Ovary (tissue), 9 donors: ENCODE measurements around the gene RUNX2. TPM values are rescaled to one million over a fixed set of nuclear protein-coding genes. Genes with fewer than 3 reads are reported as not detected.
A peak's percentile ranks its signal among the peaks of the same experiment; 100 is the strongest.

Source experiments
- DNase-seq, 5 donors: peaks; one replicate each; pipeline ENCODE4 v3.0.0-alpha.2; 2019 to 2020
- H3K27ac ChIP-seq, 2 donors: fragments of 200-600 bp; one replicate each; pipeline versions ENCODE4 v1.5.1 to v1.8.0; 2019 to 2022
- H3K27me3 ChIP-seq: fragments of 200-600 bp; one replicate; pipeline ENCODE4 v1.8.0; 2022
- H3K36me3 ChIP-seq: fragments of 200-600 bp; sonication (generic); one replicate; pipeline ENCODE4 v1.5.1; 2019
- H3K4me1 ChIP-seq: one replicate; pipeline ENCODE4 v1.8.1; 2013; ENCODE audit warnings: mild to moderate bottlenecking, moderate library complexity; ENCODE audit not compliant: insufficient read depth
- H3K4me3 ChIP-seq: fragments of 200-600 bp; sonication (generic); one replicate; pipeline ENCODE4 v1.5.1; 2017
- H3K9me3 ChIP-seq, 2 donors: fragments of 200-600 bp in 1 of 2; sonication (generic) in 1 of 2; one replicate each; pipeline versions ENCODE4 v1.5.1 to v1.8.1; 2013 to 2019; ENCODE audit warnings: mild to moderate bottlenecking in 1 of 2, moderate library complexity in 1 of 2
- CTCF ChIP-seq, 3 donors: fragments of 450-650 bp in 2 of 3; fragments of 200-600 bp in 1 of 3; IDR thresholded peaks; one replicate each; pipeline versions ENCODE4 v1.5.1 to v1.8.0; 2016 to 2022; ENCODE audit warnings: antibody characterized with exemption in 3 of 3, mild to moderate bottlenecking in 1 of 3
- EP300 ChIP-seq: sonication (generic); formaldehyde crosslinking; IDR thresholded peaks from one replicate; pipeline ENCODE4 v1.6.1; 2017; ENCODE audit warnings: antibody characterized with exemption
- POLR2A ChIP-seq: fragments of 450-650 bp; IDR thresholded peaks from one replicate; pipeline ENCODE4 v1.6.1; 2017; ENCODE audit warnings: antibody characterized with exemption, mild to moderate bottlenecking, moderate library complexity
- WGBS, 3 donors: extraction: QIAGEN DNeasy Blood & Tissue Kit in 1 of 3; methylation state at CpG; one replicate each; pipeline versions ENCODE4 v1.1.5 to v1.1.7; 2013 to 2017; 5-methylcytosine and 5-hydroxymethylcytosine counted together
- intact Hi-C, 4 donors: fragments of 100-400 bp; cut with DNase I; formaldehyde crosslinking; loops; one replicate each; pipeline versions ENCODE4 v1.11.0 to v1.15.1; 2022 to 2023
- polyA plus RNA-seq, 2 donors: library from polyadenylated mRNA; stranded (reverse); fragments of 200-250 nt in 1 of 2; fragments of 350-450 nt in 1 of 2; fragmentation: Illumina TruSeq in 1 of 2; extraction: RNeasy Lipid Tissue Mini Kit (QIAGEN cat#74804) in 1 of 2; gene quantifications; one replicate each; pipeline ENCODE4 v1.2.3, GENCODE V29; 2013 to 2014
- total RNA-seq, 7 donors: library from RNA; depleted of rRNA in 2 of 7; stranded (reverse); fragments of >200 nt in 2 of 7; fragmentation: NEBNext Ultra II Directional in 3 of 7; extraction: Animal tissue kit (Norgen Biotek cat#: 25700) in 3 of 7; gene quantifications; one replicate each; pipeline versions ENCODE4 v1.1.0 to v1.2.4, GENCODE V29; 2016 to 2023
- donor health status: DM: no; HTN: no; CAD: no; lungs with moderate emphysema.
- donor health status: DM: no; HTN: no; CAD: no.
- donor health status: Bipolar disorder and iron deficiency.
- donor health status: DM: yes; HTN: yes; CAD: no.
- donor health status: DM: no; HTN: no; CAD: no.
- donor health status: DM: yes; HTN: yes; CAD: no.

The RUNX2 gene
- total and polyA plus RNA-seq, 9 donors: 1.1 to 25.2 (median 3.3) TPM

- peak overlapping the region in 1 of 2 donors; percentile 26 for H3K27ac ChIP-seq
- 26 to 42% (median 32%) methylated on average over 4 of the region's 4 CpGs for WGBS, 3 donors
- H3K4me1 ChIP-seq: no peaks in the 10 kb centered on the region
- H3K9me3 ChIP-seq: no peaks in the 10 kb centered on the region
- TF ChIP-seq EP300 (no peak), POLR2A (no peak), CTCF (IDR thresholded peaks at IDR 0.05) (no peak)
- no peak for DNase-seq
- H3K27me3 ChIP-seq: no peaks in the 10 kb centered on the region
- intact Hi-C loops: no loop called here
- no peaks in the 10 kb centered on the region for H3K36me3 ChIP-seq
- H3K4me3 ChIP-seq: no peak overlapping the region
Measured at GRCh38 chr6:45590226-45590625, 262.1 kb downstream of the RUNX2 start.

- H3K36me3 ChIP-seq: no peaks in the 10 kb centered on the region
Measured at GRCh38 chr6:45590696-45591184, 262.6 kb downstream of the RUNX2 start.

GRCh38 chr6:45591306-45591705 is 263.2 kb downstream of the RUNX2 start:
- H3K27me3 ChIP-seq: no peaks in the 10 kb centered on the region
- intact Hi-C loops: no loop called here
- no peak for DNase-seq

More at GRCh38 chr6:45590696-45591184, 262.6 kb downstream of the RUNX2 start:
- TF ChIP-seq CTCF (IDR thresholded peaks at IDR 0.05): no peak
- TF ChIP-seq EP300: no peak
- no peak for TF ChIP-seq POLR2A
- peak; percentile 27 to 62 (median 47) for DNase-seq
- Histone ChIP-seq H3K9me3 (no peaks in the 10 kb centered on the region), H3K27me3 (no peaks in the 10 kb centered on the region), H3K4me3 (no peak overlapping the region), H3K27ac (peak overlapping the region in 1 of 2 donors; percentile 26), H3K4me1 (no peaks in the 10 kb centered on the region)
- intact Hi-C loops: no loop called here
- WGBS, 3 donors: 17 to 27% (median 17%) methylated on average over 7 of the region's 7 CpGs

GRCh38 chr6:45591890-45592289 is 263.8 kb downstream of the RUNX2 start:
- no peaks in the 10 kb centered on the region for H3K36me3 ChIP-seq
- 57 to 68% (median 67%) methylated on average over 5 of the region's 5 CpGs for WGBS, 3 donors
- intact Hi-C loops: no loop called here
- no peak for DNase-seq
- no peaks in the 10 kb centered on the region for H3K4me1 ChIP-seq
- TF ChIP-seq CTCF (IDR thresholded peaks at IDR 0.05) (no peak), EP300 (no peak), POLR2A (no peak)
- no peak overlapping the region for H3K4me3 ChIP-seq
- no peaks in the 10 kb centered on the region for H3K9me3 ChIP-seq
- no peaks in the 10 kb centered on the region for H3K27me3 ChIP-seq
- H3K27ac ChIP-seq: no peak overlapping the region

More at GRCh38 chr6:45591306-45591705, 263.2 kb downstream of the RUNX2 start:
- TF ChIP-seq EP300: no peak
- no peak for TF ChIP-seq POLR2A
- TF ChIP-seq CTCF (IDR thresholded peaks at IDR 0.05): no peak
- Histone ChIP-seq H3K27ac (peak overlapping the region in 1 of 2 donors; percentile 26), H3K4me1 (no peaks in the 10 kb centered on the region), H3K4me3 (no peak overlapping the region), H3K9me3 (no peaks in the 10 kb centered on the region), H3K36me3 (no peaks in the 10 kb centered on the region)
- 42 to 67% (median 56%) methylated on average over 1 of the region's 1 CpG for WGBS, 3 donors
